ENCODE results near the gene NXPE3.

- TF ChIP-seq CTCF (IDR thresholded peaks at IDR 0.05) (no peak), POLR2A (IDR thresholded peaks at IDR 0.05) (no peak)
Observed at GRCh38 chr3:101853982-101854381, 75.0 kb downstream of the NXPE3 start.

Data from testis (tissue), 2 donors.